GM04503 (cell line): ENCODE data around the gene MYH3.

Experiments used
- DNase-seq: peaks from one replicate; pipeline ENCODE4 v3.0.0-alpha.2; 2012; ENCODE audit warnings: low read depth

Gene MYH3

GRCh38 chr17:10648956-10649355 lies 8.2 kb downstream of the MYH3 start:
- DNase-seq: peak; percentile 12

- no peak for DNase-seq
Measured at GRCh38 chr17:10648381-10648780, 8.7 kb downstream of the MYH3 start.

- peak; percentile 26 for DNase-seq
Measured at GRCh38 chr17:10646392-10646990, 10.6 kb downstream of the MYH3 start.

- peak; percentile 15 for DNase-seq
Measured at GRCh38 chr17:10640475-10640874, 16.6 kb downstream of the MYH3 start.

- no peak for DNase-seq
Measured at GRCh38 chr17:10638151-10638550, 19.0 kb downstream of the MYH3 start.

- DNase-seq: no peak
Measured at GRCh38 chr17:10635290-10635689, 21.8 kb downstream of the MYH3 start.

GRCh38 chr17:10633738-10634379 lies 23.2 kb downstream of the MYH3 start:
- no peak for DNase-seq

- DNase-seq: no peak
Measured at GRCh38 chr17:10631701-10632100, 25.4 kb downstream of the MYH3 start.

GRCh38 chr17:10631048-10631700 lies 25.9 kb downstream of the MYH3 start:
- DNase-seq: no peak

- DNase-seq: no peak
Measured at GRCh38 chr17:10629706-10630105, 27.4 kb downstream of the MYH3 start.

- no peak for DNase-seq
Measured at GRCh38 chr17:10628756-10629155, 28.4 kb downstream of the MYH3 start.

GRCh38 chr17:10626390-10626789 lies 30.7 kb downstream of the MYH3 start:
- DNase-seq: no peak

GRCh38 chr17:10624969-10625368 lies 32.1 kb downstream of the MYH3 start:
- no peak for DNase-seq

GRCh38 chr17:10623737-10624338 lies 33.3 kb downstream of the MYH3 start:
- DNase-seq: no peak

- DNase-seq: no peak
Measured at GRCh38 chr17:10622617-10623485, 34.3 kb downstream of the MYH3 start.

- DNase-seq: no peak
Measured at GRCh38 chr17:10621397-10621796, 35.7 kb downstream of the MYH3 start.

GRCh38 chr17:10620823-10621222 lies 36.3 kb downstream of the MYH3 start:
- no peak for DNase-seq

GRCh38 chr17:10618202-10618635 lies 38.9 kb downstream of the MYH3 start:
- DNase-seq: peak; percentile 45

- no peak for DNase-seq
Measured at GRCh38 chr17:10617120-10617505, 40.0 kb downstream of the MYH3 start.

- no peak for DNase-seq
Measured at GRCh38 chr17:10616502-10617119, 40.5 kb downstream of the MYH3 start.

- DNase-seq: peak; percentile 31
Measured at GRCh38 chr17:10614536-10615155, 42.5 kb downstream of the MYH3 start.
